ENCODE data around the gene PLEKHG2.

Gene PLEKHG2

DNA sequence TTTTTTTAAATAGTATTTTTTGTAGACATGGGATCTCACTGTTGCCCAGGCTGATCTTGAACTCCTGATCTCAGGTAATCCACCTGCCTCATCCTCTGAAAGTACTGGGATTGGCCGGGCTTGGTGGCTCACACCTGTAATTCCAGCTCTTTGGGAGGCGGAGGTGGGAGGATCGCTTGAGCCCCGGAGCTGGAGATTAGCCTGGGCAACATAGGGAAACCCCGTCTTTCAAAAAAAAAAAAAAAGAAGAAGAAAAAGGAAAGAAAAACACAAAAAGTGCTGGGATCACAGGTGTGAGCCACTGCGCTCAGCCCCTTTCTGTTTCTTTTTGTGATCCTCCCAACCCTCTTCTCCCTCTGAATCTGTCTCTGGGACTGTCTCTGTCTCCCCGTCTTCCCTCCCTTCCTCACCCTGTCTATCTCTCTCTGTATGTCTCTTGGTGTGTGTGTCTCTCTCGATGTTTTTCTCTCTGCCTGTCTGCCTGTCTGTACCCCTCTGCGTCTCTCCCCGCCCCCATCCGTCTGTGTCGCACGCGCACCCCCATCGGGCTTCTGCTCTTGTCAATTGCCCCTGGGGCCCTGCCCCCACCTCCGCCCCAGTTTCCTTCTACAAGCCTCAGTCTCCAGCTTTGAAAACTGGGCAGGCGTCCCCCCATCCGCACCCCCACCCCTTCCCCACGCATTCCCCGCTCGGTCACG, 6.4 kb upstream of the PLEKHG2 start:
- peak; percentile 76 to 79 for DNase-seq (ENCODE audit: low read depth in 2 of 2)

DNA sequence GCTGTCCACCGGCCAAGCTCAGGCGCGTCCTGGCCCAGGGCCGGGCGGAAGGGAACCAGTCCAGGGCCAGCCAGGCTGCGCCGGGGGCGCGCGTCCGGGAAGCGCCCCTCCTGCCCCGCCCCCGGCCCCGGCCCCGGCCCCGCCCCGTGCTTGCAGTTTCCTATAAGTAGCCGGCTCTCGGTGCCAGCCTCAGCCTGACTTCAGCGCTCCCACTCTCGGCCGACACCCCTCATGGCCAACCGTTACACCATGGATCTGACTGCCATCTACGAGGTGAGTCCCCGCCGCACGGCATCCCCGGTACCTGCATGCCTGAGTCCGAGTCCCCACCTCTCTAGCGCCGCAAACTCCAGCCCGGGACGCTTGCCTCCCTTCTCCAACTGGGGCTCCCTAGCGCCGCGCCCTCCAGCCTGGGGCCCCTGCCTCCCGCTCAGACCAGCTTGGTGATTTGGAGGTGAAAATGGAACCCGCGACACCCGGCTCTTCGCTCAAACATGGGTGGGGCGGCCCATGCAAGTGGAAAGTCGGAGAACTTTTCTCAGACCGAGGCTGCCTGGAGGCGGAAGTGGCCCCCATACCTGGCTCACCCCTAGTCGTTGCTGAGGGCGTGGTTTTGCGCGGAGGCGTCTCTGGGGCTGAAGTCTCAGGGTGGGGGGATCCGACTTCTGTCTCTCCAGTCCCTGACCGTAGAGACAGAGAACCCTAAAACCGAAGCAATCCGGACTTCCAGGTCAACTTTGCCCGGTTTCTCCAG, 5.6 kb upstream of the PLEKHG2 start, which contains the start of gene ZFP36:
Gene ZFP36 (plus strand): TSS at position 192 of the 754 bp plus-strand sequence. CDS start 58 bp downstream, at position 250.
- DNase-seq (ENCODE audit: low read depth in 2 of 2): peak; percentile 85 to 89

DNA sequence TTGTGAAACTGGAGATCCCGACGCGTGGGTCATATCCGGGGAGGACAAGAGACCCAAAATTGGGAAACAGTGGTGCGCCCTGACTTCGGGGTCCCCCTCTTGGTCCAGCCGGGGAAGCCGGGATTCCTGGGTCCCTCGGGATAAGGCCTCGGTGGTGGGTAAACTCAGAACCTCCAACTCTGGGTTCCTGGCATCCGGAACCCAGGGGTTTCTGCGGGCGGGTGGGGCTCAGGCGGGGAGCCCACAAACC, 5.1 kb upstream of the PLEKHG2 start:
- DNase-seq (ENCODE audit: low read depth in 2 of 2): no peak

GRCh38 chr19:39407660-39408391, 4.6 kb upstream of the PLEKHG2 start:
- DNase-seq (ENCODE audit: low read depth in 2 of 2): no peak

GRCh38 chr19:39408392-39409207, 3.9 kb upstream of the PLEKHG2 start:
- no peak for DNase-seq (ENCODE audit: low read depth in 2 of 2)

DNA sequence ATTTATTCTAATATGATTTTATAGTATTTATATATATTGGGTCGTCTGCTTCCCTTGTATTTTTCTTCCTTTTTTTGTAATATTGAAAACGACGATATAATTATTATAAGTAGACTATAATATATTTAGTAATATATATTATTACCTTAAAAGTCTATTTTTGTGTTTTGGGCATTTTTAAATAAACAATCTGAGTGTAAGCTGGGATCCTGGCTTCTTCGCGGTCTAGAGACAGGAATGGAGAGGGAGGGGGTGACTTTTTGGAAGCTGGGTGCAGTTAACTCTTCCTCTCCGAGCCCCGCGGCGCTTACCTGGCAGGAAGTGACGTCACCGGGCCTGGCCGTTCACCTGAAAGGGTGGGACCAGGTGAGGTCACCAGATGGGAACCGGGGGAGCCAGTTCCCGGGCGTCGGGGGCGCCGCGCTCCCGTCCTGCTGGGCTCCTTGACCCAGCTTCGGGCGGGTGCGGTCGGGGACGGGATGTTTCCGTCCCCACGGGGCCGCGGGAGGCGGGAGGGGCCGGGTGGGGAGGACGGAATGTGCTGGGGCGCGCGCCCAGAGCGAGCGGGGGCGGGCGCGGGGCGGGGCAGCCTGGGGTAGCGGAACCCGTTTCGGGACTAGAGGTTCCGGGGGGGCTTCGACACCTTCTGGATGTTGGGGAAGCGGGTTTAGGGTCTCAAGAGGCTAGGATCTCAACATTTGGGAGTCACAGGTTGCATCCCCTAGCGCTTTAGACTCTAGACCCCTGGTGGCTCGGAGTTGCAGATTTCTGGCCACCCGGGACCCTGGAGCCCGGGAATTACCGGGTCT, 3.1 kb upstream of the PLEKHG2 start:
- peak; percentile 73 to 84 for DNase-seq (ENCODE audit: low read depth in 2 of 2)

DNA sequence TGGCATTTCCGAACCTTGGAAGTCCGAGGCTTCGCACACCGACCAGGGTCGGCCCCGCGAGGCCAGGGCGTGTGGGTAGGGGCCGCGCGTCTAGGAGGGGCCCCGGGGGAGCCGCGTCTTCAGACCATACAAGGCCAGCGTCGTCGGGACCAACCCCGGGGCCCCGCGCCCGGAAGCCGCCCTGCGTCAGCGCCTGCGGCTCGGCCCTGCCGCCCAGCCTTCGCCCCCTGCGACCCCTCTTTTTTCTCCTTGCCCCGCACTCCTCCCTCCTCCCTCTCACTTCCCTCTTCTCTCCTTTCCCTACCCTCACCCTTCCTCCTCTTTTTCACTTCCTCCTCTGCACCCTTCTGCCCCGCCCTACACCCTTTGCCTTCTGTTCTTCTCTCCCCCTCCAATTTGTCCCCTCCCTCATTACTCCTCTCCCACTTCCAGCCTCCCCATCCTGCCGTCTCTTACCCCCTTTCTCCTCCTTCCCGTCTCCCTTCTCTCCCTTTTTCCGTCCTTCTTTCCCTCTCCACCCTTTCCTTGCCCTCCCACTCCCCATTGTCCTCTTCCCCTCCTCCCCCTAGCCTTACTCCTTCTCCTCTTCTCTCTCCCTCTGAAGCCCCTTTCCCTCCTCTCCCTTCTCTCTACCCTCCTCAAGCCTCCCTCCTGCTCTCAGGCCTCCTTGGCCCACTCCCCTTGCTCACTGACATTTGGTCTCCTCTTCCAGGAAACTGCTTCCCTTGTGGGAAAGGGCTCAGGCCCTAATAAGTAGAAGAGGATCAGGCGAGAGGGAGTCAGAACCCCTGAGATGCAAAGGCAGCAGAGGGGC, 2.2 kb upstream of the PLEKHG2 start:
- no peak for DNase-seq (ENCODE audit: low read depth in 2 of 2)

DNA sequence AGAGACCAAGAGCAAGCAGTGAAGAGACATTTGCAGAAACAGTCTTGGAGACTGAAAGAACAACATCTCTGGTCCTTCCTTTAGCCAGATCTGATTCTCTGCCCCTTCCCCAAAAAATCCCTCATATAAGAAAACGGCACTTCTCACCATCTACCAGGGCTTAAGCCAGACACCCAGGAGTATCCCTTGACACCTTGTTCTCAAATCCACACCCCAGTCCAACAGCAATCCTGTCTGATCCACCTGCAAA, 1.7 kb upstream of the PLEKHG2 start:
- no peak for DNase-seq (ENCODE audit: low read depth in 2 of 2)

DNA sequence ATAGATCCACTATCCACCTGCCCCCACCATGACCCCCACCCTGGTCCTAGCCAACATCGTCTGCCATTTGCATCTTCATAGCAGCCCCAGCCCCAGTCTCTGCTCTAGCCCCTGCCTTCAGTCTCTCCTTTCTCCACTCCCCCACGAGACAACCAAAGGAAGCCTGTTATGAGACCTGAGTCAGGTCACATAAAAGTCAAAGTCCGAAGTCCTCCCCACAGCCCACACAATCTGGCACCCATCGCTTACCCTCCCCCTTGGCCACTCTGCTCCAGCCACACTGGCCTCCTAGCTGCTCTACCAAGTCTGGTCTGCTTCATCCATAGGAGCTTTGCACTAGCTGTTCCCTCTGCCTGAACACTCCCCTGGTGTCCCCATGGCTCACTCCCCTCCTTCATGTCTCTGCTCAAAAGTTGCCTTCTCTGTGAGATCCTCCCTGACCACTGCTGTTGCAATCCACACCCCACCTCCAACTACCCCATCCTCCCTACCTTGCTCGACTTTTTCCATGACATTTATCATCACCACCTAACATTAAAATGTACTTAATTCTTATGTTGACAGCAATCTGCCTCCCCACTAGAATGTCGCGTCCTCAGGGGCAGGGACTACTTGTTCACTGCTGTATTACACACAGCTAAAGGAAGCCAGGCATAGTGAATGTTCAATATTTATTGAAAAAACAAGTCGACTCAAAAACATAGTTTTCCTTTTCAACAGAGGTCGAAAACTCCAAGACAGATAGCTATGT, 1.2 kb upstream of the PLEKHG2 start:
- DNase-seq (ENCODE audit: low read depth in 2 of 2): no peak

- peak in 1 of 2 donors; percentile 85 for DNase-seq (ENCODE audit: low read depth in 2 of 2)
Measured at GRCh38 chr19:39411832-39412099, 703 bp upstream of the PLEKHG2 start.

GRCh38 chr19:39412867-39413271, 400 bp downstream of the PLEKHG2 start:
- no peak for DNase-seq (ENCODE audit: low read depth in 2 of 2)

- no peak for DNase-seq (ENCODE audit: low read depth in 2 of 2)
Measured at GRCh38 chr19:39413272-39413910, 922 bp downstream of the PLEKHG2 start.

DNA sequence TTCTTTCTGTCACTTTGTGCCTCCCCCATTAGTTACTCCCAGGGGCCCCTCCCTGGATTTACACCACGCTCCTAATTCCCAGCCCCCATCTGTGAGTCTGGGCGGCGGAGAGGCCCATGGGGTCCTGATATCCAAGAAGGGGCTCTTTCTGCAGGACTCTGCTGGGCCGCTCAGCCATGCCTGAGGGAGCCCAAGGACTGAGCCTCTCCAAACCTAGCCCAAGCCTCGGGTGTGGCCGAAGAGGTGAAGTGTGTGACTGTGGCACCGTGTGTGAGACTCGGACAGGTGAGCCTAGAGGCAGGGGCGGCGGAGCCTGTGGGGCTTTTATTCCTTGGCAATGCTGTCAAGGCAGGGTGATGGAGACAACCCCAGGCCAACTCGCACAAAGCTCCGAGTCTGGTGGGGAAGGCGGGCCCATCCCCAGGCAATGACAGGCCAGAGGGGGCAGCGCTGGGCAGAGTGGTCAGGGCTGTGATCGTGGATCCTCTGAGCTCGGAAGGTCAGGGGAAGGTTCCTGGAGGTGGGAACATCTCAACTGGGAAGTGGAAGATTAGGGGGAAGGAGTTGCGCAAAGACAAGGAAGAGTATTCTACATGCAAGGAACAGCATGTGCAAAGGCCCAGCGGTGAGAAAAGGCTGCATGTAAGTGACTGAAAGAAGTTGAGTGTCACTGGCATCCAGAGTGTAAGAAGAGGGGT, 1.6 kb downstream of the PLEKHG2 start:
- no peak for DNase-seq (ENCODE audit: low read depth in 2 of 2)

GRCh38 chr19:39415111-39416046, 2.9 kb downstream of the PLEKHG2 start:
- no peak for DNase-seq (ENCODE audit: low read depth in 2 of 2)

- no peak for DNase-seq (ENCODE audit: low read depth in 2 of 2)
Measured at GRCh38 chr19:39416152-39417120, 4.0 kb downstream of the PLEKHG2 start.

DNA sequence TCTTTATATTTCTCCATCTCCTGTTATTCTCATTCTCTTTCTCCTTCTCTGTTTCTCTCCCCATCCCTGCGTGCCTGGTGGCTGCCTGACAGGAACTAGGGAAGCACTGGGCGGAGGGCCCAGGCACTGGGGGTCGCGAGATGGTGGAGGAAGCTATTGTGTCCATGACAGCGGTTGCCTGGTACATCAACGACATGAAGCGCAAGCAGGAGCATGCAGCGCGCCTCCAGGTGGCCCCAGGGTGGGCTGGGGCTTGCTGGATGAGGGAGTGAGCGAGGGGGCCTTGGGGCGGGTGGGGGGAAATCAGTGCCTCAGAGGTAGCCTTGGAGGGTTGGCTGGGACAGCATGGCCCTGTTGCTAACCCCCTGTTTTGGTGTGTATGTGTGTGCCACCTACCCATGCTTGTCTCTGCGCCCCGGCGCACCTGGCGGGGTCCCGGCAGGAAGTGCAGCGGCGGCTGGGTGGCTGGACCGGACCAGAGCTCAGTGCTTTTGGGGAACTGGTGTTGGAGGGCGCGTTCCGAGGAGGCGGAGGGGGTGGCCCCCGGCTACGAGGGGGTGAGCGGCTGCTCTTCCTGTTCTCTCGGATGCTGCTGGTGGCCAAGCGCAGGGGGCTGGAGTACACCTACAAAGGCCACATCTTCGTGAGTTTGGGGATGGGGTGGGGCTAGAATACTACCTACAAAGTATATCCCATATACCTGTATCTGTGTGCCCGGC, 5.2 kb downstream of the PLEKHG2 start:
- DNase-seq (ENCODE audit: low read depth in 2 of 2): no peak
